Chondrocyte (in vitro differentiated cells): Measurements from ENCODE around the gene UMODL1. TPM values are rescaled to one million over a fixed set of nuclear protein-coding genes. Genes with fewer than 3 reads are reported as not detected.
"Not testable (repeated sequence)": the region's sequence is repeated elsewhere in the genome, so short reads cannot be mapped to it uniquely, and the experiment has no call there.

ENCODE experiments used
- DNase-seq: peaks from one replicate; pipeline ENCODE4 v3.0.0; 2021; ENCODE audit warnings: mixed read lengths, low spot score
- H3K27ac Mint-ChIP-seq: one replicate; pipeline ENCODE4 v1.8.0; 2021; ENCODE audit warnings: mild to moderate bottlenecking, moderate library complexity, mixed read lengths; ENCODE audit not compliant: unreplicated experiment
- H3K27me3 Mint-ChIP-seq: 2 replicates; pipeline ENCODE4 v1.8.0; 2021; ENCODE audit warnings: low read depth, mixed read lengths
- H3K36me3 Mint-ChIP-seq: 2 replicates; pipeline ENCODE4 v1.8.0; 2021; ENCODE audit warnings: low read depth, mixed read lengths
- H3K4me1 Mint-ChIP-seq: 2 replicates; pipeline ENCODE4 v1.8.0; 2021; ENCODE audit warnings: low read depth, mild to moderate bottlenecking, mixed read lengths
- H3K4me3 Mint-ChIP-seq: one replicate; pipeline ENCODE4 v1.8.0; 2021; ENCODE audit warnings: mild to moderate bottlenecking, moderate library complexity, mixed read lengths; ENCODE audit not compliant: unreplicated experiment
- H3K9me3 Mint-ChIP-seq: 2 replicates; pipeline ENCODE4 v1.8.0; 2021; ENCODE audit warnings: low read depth, mixed read lengths
- CTCF ChIP-seq: fragments of 200-600 bp; sonication (generic); IDR thresholded peaks from 2 replicates; pipeline ENCODE4 v1.5.0; 2021; ENCODE audit warnings: antibody characterized with exemption, mild to moderate bottlenecking, moderate library complexity
- total RNA-seq: library from RNA; stranded (reverse); gene quantifications from 3 replicates; pipeline ENCODE4 v1.2.1, GENCODE V29; 2021

Gene UMODL1
- total RNA-seq, 1 donor from 2014 or later, result not detected

- no peak overlapping the region for H3K27ac Mint-ChIP-seq
- peak; percentile 2 for DNase-seq
- H3K4me3 Mint-ChIP-seq, result no peak overlapping the region
- no peak for TF ChIP-seq CTCF
- H3K4me1 Mint-ChIP-seq, result peaks cover 23% of the 10 kb centered on the region
- no peaks in the 10 kb centered on the region for H3K27me3 Mint-ChIP-seq
- H3K36me3 Mint-ChIP-seq, result no peaks in the 10 kb centered on the region
- no peaks in the 10 kb centered on the region for H3K9me3 Mint-ChIP-seq
Observed at GRCh38 chr21:42112857-42113256, 41.7 kb downstream of the UMODL1 start.

GRCh38 chr21:42113926-42114409, 42.9 kb downstream of the UMODL1 start:
- no peaks in the 10 kb centered on the region for H3K9me3 Mint-ChIP-seq
- H3K27me3 Mint-ChIP-seq, result peaks cover 4% of the 10 kb centered on the region
- no peak overlapping the region for H3K4me3 Mint-ChIP-seq
- DNase-seq, result peak; percentile 70
- peaks cover 21% of the 10 kb centered on the region for H3K4me1 Mint-ChIP-seq
- no peak overlapping the region for H3K27ac Mint-ChIP-seq
- no peaks in the 10 kb centered on the region for H3K36me3 Mint-ChIP-seq
- TF ChIP-seq CTCF, result no peak

- H3K36me3 Mint-ChIP-seq, result no peaks in the 10 kb centered on the region
- peaks cover 10% of the 10 kb centered on the region for H3K27me3 Mint-ChIP-seq
- H3K4me1 Mint-ChIP-seq, result peaks cover 21% of the 10 kb centered on the region
- no peaks in the 10 kb centered on the region for H3K9me3 Mint-ChIP-seq
- peak; percentile 49 for DNase-seq
- H3K4me3 Mint-ChIP-seq, result no peak overlapping the region
- H3K27ac Mint-ChIP-seq, result no peak overlapping the region
- TF ChIP-seq CTCF, result no peak
Observed at GRCh38 chr21:42114646-42115045, 43.5 kb downstream of the UMODL1 start.

GRCh38 chr21:42115136-42115683, 44.1 kb downstream of the UMODL1 start:
- Mint-ChIP-seq H3K4me1 (peaks cover 21% of the 10 kb centered on the region), H3K36me3 (no peaks in the 10 kb centered on the region), H3K27ac (no peak overlapping the region), H3K27me3 (peaks cover 10% of the 10 kb centered on the region), H3K9me3 (no peaks in the 10 kb centered on the region), H3K4me3 (no peak overlapping the region)
- TF ChIP-seq CTCF, result no peak
- peak; percentile 49 for DNase-seq

- H3K9me3 Mint-ChIP-seq, DNase-seq, H3K4me3 Mint-ChIP-seq, H3K36me3 Mint-ChIP-seq: not testable (repeated sequence)
- Mint-ChIP-seq H3K4me1 (peaks cover 26% of the 10 kb centered on the region), H3K27ac (peak overlapping the region; percentile 62), H3K27me3 (peaks cover 19% of the 10 kb centered on the region)
Observed at GRCh38 chr21:42116551-42116950, 45.4 kb downstream of the UMODL1 start.
